ENCODE measurements around the gene KLHL12. TPM values are rescaled to one million over a fixed set of nuclear protein-coding genes. Genes with fewer than 3 reads are reported as not detected.

Gene KLHL12
- total and polyA plus RNA-seq, 2 donors (not counting 3 experiments of a cell fraction or from before 2014, with no cell fraction given), result 22.8 to 23.0 TPM

- intact Hi-C loops (cut with micrococcal nuclease) (loop anchor here (10.0 kb wide), 1 partner anchor 620 kb away; the partner anchor contains the start of genes PPP1R12B and UBE2T), dilution Hi-C loops (cut with MboI; ENCODE audit: extremely low pct_ligation_motif_present, low sequenced_read_pairs) (no loop called here)
- ChIA-PET POLR2A (interaction anchor here (0.6 kb wide), 1 partner anchor 37 kb away, joined by 4 read pairs; no protein-coding TSS in a partner anchor), CTCF (no interaction called here)
- Histone ChIP-seq H3K4me3 (replicated peaks in 1 of 3; ENCODE audit: insufficient read depth in 1 of 3, low read depth in 1 of 3, low read length in 3 of 3) (no peak overlapping the region), H3K4me2 (ENCODE audit: insufficient read depth, low read length) (no peak overlapping the region), H3K9me3 (replicated peaks; ENCODE audit: control insufficient read depth, insufficient read depth, low read length) (no peaks in the 10 kb centered on the region), H3K36me3 (ENCODE audit: control insufficient read depth in 2 of 2, extremely low read depth in 1 of 2, insufficient read depth in 2 of 2, low read length in 2 of 2) (peaks cover 0 to 8% of the 10 kb centered on the region in 2 experiments), H3K79me2 (ENCODE audit: control insufficient read depth, insufficient read depth, low read length) (no peaks in the 10 kb centered on the region), H4K20me1 (replicated peaks; ENCODE audit: control insufficient read depth, extremely low read depth, insufficient read depth, low read length) (no peaks in the 10 kb centered on the region), H3K27me3 (ENCODE audit: control insufficient read depth in 2 of 2, insufficient read depth in 2 of 2, low read length in 2 of 2) (no peaks in the 10 kb centered on the region), H3K4me1 (ENCODE audit: control insufficient read depth, extremely low read depth, insufficient read depth, low read length) (peaks cover 19% of the 10 kb centered on the region), H3K27ac (ENCODE audit: insufficient read depth, low read depth, low read length) (no peak overlapping the region), H3K9ac (replicated peaks; ENCODE audit: extremely low read depth, insufficient read depth, low read length) (no peak overlapping the region), H3K9me1 (replicated peaks; ENCODE audit: control insufficient read depth, extremely low read depth, insufficient read depth, low read length) (no peaks in the 10 kb centered on the region), H2AFZ (ENCODE audit: low read depth, low read length) (no peak overlapping the region)
- FAIRE-seq (no peak), DNase-seq (ENCODE audit: low read depth, low spot score) (no peak)
- no TSS peak for BruUV-seq (replicated peaks)
- TF ChIP-seq POLR2A (IDR thresholded peaks at IDR 0.05; ENCODE audit: low read depth, low read length) (no peak), POLR2AphosphoS5 (IDR thresholded peaks at IDR 0.05; ENCODE audit: insufficient read depth, low read depth, low read length) (no peak), EZH2 (IDR thresholded peaks at IDR 0.05; ENCODE audit: borderline replicate concordance, low read depth, low read length, severe bottlenecking) (no peak), FOS (IDR thresholded peaks at IDR 0.05; ENCODE audit: borderline replicate concordance, insufficient read depth, low read length) (no peak), MYC (IDR thresholded peaks at IDR 0.05; ENCODE audit: low read depth, low read length) (no peak), JUN (IDR thresholded peaks at IDR 0.05; ENCODE audit: borderline replicate concordance, insufficient read depth, insufficient read length, low read depth) (no peak), GATA2 (IDR thresholded peaks at IDR 0.05; ENCODE audit: insufficient read depth, insufficient read length, low read depth, low read length) (no peak), CTCF (IDR thresholded peaks at IDR 0.05; ENCODE audit: extremely low read depth in 1 of 2, insufficient read depth in 1 of 2, low read depth in 1 of 2, low read length in 2 of 2) (no peak)
- TF ChIP-seq, protein P1, sequence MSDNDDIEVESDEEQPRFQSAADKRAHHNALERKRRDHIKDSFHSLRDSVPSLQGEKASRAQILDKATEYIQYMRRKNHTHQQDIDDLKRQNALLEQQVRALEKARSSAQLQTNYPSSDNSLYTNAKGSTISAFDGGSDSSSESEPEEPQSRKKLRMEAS (IDR thresholded peaks at IDR 0.05; ENCODE audit: insufficient read depth, insufficient read length), result no peak
These were observed 37.9 kb upstream of the KLHL12 start for GRCh38 chr1:202964791-202965410.

Measured in endothelial cell of umbilical vein (primary cell).